Measurements from ENCODE around the gene C17orf78.

DNA sequence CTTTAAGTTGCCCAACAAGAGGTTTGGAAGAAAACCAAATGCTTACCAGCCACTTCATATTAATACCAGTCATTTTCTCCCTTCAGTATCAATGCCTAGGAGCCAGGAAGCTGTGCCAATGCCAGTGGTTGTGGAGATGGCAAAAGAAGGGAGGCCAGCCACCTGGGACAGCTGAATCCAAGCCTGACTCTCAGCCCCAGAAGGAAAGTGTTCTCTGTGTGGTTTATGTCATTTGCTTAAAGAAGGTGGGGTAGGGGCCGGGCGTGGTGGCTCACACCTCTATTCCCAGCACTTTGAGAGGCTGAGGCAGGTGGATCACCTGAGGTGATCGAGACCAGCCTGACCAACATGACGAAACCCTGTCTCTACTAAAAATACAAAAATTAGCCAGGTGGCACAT is 13.4 kb downstream of the C17orf78 start:
- no peak for TF ChIP-seq POLR2A (IDR thresholded peaks at IDR 0.05; ENCODE audit: borderline replicate concordance, extremely low read depth, insufficient read depth, insufficient read length)
- TF ChIP-seq YY1 (IDR thresholded peaks at IDR 0.05; ENCODE audit: extremely low read depth, insufficient replicate concordance, low read depth, low read length), result no peak
- TF ChIP-seq EZH2 (IDR thresholded peaks at IDR 0.05), result no peak
- TF ChIP-seq, protein P1, sequence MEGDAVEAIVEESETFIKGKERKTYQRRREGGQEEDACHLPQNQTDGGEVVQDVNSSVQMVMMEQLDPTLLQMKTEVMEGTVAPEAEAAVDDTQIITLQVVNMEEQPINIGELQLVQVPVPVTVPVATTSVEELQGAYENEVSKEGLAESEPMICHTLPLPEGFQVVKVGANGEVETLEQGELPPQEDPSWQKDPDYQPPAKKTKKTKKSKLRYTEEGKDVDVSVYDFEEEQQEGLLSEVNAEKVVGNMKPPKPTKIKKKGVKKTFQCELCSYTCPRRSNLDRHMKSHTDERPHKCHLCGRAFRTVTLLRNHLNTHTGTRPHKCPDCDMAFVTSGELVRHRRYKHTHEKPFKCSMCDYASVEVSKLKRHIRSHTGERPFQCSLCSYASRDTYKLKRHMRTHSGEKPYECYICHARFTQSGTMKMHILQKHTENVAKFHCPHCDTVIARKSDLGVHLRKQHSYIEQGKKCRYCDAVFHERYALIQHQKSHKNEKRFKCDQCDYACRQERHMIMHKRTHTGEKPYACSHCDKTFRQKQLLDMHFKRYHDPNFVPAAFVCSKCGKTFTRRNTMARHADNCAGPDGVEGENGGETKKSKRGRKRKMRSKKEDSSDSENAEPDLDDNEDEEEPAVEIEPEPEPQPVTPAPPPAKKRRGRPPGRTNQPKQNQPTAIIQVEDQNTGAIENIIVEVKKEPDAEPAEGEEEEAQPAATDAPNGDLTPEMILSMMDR (IDR thresholded peaks at IDR 0.05 in 2 of 3, conservative IDR thresholded peaks at IDR 0.05 in 1 of 3; ENCODE audit: borderline replicate concordance in 1 of 3, insufficient read depth in 1 of 3, low read depth in 2 of 3, low read length in 2 of 3), result no peak
- TF ChIP-seq TCF7L2 (IDR thresholded peaks at IDR 0.05; ENCODE audit: borderline replicate concordance, extremely low read depth, insufficient read depth, insufficient read length), result no peak
- TF ChIP-seq, protein P2, sequence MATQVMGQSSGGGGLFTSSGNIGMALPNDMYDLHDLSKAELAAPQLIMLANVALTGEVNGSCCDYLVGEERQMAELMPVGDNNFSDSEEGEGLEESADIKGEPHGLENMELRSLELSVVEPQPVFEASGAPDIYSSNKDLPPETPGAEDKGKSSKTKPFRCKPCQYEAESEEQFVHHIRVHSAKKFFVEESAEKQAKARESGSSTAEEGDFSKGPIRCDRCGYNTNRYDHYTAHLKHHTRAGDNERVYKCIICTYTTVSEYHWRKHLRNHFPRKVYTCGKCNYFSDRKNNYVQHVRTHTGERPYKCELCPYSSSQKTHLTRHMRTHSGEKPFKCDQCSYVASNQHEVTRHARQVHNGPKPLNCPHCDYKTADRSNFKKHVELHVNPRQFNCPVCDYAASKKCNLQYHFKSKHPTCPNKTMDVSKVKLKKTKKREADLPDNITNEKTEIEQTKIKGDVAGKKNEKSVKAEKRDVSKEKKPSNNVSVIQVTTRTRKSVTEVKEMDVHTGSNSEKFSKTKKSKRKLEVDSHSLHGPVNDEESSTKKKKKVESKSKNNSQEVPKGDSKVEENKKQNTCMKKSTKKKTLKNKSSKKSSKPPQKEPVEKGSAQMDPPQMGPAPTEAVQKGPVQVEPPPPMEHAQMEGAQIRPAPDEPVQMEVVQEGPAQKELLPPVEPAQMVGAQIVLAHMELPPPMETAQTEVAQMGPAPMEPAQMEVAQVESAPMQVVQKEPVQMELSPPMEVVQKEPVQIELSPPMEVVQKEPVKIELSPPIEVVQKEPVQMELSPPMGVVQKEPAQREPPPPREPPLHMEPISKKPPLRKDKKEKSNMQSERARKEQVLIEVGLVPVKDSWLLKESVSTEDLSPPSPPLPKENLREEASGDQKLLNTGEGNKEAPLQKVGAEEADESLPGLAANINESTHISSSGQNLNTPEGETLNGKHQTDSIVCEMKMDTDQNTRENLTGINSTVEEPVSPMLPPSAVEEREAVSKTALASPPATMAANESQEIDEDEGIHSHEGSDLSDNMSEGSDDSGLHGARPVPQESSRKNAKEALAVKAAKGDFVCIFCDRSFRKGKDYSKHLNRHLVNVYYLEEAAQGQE (IDR thresholded peaks at IDR 0.05; ENCODE audit: low read depth), result no peak
- TF ChIP-seq EZH2phosphoT487 (IDR thresholded peaks at IDR 0.05; ENCODE audit: borderline replicate concordance), result no peak
- TF ChIP-seq POLR2AphosphoS5 (IDR thresholded peaks at IDR 0.05; ENCODE audit: low read depth, low read length), result no peak
- TF ChIP-seq ZNF274 (IDR thresholded peaks at IDR 0.05; ENCODE audit: low read depth, low read length), result no peak
- TF ChIP-seq, protein P3, sequence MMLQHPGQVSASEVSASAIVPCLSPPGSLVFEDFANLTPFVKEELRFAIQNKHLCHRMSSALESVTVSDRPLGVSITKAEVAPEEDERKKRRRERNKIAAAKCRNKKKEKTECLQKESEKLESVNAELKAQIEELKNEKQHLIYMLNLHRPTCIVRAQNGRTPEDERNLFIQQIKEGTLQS (IDR thresholded peaks at IDR 0.05), result no peak
- TF ChIP-seq SIN3A (IDR thresholded peaks at IDR 0.05; ENCODE audit: low read depth), result no peak
- no peak for TF ChIP-seq RAD21 (IDR thresholded peaks at IDR 0.05; ENCODE audit: low read depth)

Data from HCT116 (cell line).